K562 (cell line): ENCODE measurements around the gene HOXB6.

Experiments used
- U2AF2 ChIP-seq: fragments of 200-400 bp; formaldehyde crosslinking; optimal IDR thresholded peaks from 2 replicates; pipeline ENCODE3; 2017; ENCODE audit warnings: low read depth, mild to moderate bottlenecking, low read length
- YY1 ChIP-seq, 3 experiments: IDR thresholded peaks; 2 replicates each; pipeline ENCODE4 v1.6.1; 2011; ENCODE audit warnings: low read length in 2 of 3, mild to moderate bottlenecking in 2 of 3, moderate library complexity in 2 of 3, borderline replicate concordance in 1 of 3, control low read depth in 1 of 3, low read depth in 1 of 3; ENCODE audit not compliant: insufficient read depth in 3 of 3, insufficient replicate concordance in 2 of 3, control insufficient read depth in 1 of 3, insufficient read length in 1 of 3; ENCODE audit errors: extremely low read depth in 1 of 3

DNA sequence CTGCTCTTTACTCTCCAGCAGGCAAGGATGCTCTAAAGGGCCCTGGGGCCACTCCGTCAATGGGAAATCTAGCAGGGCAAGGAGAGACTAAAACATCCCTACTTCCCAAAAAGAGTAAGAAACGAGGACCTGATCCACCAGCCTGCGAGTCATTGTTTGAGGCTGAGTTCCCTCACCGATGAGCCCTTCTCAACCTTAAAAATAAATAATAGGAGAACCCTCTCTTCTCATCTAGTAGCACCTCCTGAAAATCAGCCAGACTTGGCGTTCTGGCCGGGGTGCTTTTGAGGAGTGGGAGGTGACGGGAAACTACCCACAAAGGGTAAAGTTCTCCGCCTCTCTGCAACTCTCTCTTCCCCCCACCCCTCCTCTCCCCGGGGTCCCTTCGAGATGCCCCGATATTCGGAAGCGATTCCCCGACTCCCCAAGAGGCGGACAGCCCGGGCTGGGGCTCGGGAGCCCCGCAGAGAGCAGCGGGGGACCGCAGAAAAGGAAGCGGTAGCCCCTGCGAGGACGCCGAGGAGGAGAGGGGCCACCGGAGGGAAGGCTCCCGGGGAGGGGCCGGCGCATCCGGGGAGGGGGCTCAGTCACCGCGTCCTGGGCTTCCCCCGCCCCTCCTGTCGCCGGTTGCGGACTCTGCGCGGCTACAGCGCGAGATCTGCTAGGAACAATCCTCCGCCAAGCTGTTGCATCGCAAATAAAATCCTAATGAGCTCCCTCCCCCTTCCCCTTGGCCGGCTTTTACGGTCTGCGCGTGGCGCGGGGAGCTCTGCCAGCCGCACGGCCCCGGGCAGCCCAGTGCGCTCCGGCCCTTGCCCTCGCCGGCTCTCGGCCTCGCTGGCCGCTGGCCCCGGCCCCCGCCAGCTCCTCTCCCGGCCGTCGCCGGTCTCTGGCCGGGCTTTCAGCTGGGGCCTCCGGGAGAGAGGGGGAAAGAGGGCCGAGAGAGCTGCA lies 20.0 kb upstream of the HOXB6 start:
- no peak for TF ChIP-seq YY1 (IDR thresholded peaks at IDR 0.05; ENCODE audit: borderline replicate concordance in 1 of 3, control insufficient read depth in 1 of 3, extremely low read depth in 1 of 3, insufficient read depth in 3 of 3, insufficient read length in 1 of 3, insufficient replicate concordance in 2 of 3, low read depth in 1 of 3, low read length in 2 of 3)
- no peak for TF ChIP-seq U2AF2
